G401 (cell line): ENCODE data around the gene SLC9A2. TPM values are rescaled to one million over a fixed set of nuclear protein-coding genes. Genes with fewer than 3 reads are reported as not detected.
A peak's percentile ranks its signal among the peaks of the same experiment; 100 is the strongest.

ENCODE experiments used
- DNase-seq: peaks from one replicate; pipeline ENCODE4 v3.0.0-alpha.2; 2015; ENCODE audit warnings: low spot score
- in situ Hi-C: cut with HindIII; loops from 2 replicates; pipeline ENCODE4 v1.10.0; 2016; ENCODE audit warnings: low sequenced_read_pairs, mixed read lengths
- total RNA-seq: library from RNA; depleted of rRNA; stranded (reverse); fragments of >200 nt; shearing (Covaris generic); gene quantifications from 2 replicates; pipeline ENCODE4 v1.2.3, GENCODE V29; 2014

The SLC9A2 gene
- total RNA-seq, 1 experiment from 2014 or later, result not detected

DNA sequence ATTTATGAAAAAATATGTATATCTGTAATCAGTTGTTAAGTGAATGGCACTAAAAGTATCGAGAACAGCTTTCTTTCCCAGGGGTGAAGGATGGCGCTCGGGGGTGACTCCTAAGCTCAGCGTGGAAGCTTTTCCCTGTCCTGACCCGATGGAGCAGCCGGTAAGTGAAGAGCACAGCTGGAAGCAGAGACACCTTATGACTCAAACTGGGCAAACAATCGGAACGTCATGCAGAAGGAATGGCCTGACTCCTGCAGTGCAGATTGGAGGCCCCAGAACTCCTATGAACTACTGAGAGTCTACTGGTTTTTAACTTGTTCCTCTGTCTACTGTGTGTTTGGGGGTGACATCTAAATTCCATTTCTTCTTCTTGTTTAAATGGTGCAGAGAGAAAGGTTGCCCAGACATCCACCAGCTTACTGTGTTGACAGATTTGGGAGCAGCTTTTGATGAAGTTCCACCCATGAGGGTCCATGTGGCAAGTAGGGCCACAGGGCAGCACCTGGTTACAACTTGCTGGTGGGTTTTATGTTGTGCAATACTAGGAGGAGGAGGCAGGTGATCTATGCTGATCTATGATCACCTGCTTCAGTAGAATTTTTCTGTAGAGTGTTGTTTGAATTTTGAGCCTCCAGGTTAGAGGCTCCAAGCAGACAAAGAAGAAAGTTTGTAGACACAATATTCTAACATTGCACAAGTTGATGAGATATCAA is 89.7 kb downstream of the SLC9A2 start:
- in situ Hi-C loops, result no loop called here
- DNase-seq, result no peak

GRCh38 chr2:102717308-102718018 is 98.1 kb downstream of the SLC9A2 start:
- in situ Hi-C loops, result no loop called here
- no peak for DNase-seq

- DNase-seq, result no peak
- in situ Hi-C loops, result no loop called here
Measured at GRCh38 chr2:102718387-102719316, 99.3 kb downstream of the SLC9A2 start.

DNA sequence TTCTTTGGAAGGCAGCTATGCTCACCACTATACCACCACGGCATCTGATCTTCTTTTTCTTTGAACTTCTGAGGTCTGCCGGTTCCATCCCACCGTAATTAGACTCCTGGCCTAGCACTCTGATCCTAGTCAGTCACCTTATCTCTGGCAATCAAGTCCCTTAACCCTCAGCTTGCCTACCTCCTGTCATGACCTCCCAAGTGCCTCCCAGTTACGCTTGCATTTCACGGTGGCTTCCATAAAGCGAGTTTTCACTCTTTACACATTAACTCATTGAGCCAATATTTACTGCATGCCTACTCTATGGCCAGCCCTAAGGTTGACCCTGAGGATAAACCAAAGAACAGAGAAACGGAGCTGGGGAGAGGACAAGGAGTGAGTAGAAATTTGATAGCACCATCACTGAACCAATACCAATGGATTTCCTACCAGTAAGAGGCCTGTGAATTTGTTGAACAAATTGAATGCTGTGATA is 104.7 kb downstream of the SLC9A2 start:
- DNase-seq, result no peak
- in situ Hi-C loops, result no loop called here

- in situ Hi-C loops, result no loop called here
- no peak for DNase-seq
Measured at GRCh38 chr2:102724553-102724952, 105.2 kb downstream of the SLC9A2 start.

DNA sequence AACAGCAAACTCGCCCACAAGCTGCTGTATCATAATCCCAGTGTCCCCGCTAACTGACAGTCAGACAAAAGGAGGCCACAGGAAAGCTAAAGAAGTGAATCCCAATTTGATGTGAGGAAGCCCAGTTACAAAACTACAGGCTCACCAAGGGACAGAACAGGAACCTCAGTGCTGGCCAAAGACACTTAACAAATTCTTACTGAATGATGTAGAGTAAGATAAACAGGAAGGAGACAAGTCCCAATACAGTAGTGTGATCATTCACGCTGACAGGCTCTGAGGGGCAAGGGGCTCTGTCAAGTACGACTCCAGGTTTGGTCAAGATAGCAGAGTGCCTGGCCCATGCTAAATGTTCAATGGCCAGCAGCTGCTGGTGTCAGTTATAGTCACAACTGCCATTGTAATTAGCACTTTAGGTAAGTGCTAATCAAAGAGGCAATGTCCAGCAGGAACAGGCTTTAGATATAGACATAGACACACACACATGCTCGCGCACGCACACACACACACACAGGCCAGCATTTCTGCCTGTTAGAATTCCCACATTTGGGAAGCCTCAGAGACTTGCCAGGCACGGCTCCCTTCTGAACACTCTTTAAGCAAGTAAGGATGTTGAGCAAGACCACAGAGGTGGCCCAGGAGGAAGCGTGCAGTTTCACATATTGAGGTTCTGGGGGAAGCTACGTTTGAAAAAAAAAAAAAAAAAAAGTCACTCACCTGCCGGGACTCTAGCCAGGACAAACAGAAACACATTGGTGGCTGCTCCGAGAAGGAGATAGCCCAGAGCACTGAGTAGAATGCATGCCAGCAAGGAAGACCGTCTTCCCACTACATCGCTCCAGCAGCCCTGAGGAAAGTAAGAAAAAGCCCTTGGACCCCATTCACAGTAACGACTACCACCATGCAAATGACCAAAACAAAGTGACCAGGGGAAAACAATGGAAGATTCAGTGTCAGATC is 107.1 kb downstream of the SLC9A2 start:
- DNase-seq, result no peak
- in situ Hi-C loops, result no loop called here

DNA sequence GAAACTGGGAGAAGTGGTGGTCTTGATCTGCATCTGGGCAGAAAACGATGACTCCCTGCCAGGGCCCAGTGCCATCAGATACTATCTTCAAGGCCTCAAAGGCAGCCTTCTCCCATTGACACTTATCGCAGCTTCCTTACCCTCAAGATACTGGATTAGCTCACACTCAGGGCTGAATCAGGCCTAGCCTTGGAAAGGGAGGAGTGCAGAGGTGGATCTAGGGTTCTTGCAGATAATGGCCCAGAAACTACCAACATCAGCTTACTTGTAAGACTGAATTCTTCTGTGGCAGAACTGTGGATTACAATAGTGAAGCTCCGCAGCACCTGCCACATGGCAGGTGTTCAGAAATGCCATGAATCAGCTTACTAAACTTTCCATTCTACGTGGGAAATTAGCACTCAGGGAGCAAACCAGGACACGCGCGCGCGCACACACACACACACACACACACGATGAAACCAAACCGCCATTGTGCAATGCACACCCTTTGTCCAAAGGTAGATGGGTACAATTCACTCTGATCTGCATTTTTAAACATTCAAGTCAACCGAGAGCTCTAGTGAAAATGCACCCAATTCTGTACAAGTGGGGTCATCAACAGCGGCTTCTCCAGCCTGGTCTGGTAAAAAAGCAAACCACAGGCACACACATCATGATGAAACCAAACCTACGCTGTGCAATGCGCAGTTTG is 116.2 kb downstream of the SLC9A2 start:
- in situ Hi-C loops, result no loop called here

DNA sequence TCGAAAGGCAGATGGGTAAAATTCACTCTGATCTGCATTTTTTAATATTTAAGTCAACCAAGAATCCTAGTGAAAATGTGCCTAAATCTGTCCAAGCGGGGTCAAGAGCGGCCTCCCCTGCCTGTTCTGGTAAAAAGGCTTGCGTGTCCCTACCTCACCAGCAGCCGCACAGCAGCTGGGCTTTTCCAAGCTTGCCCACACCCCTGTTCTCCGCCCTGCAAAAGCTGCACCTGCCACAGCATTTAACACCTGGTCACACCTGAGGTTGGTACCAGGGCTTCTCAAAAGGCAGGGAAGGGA is 116.7 kb downstream of the SLC9A2 start:
- in situ Hi-C loops, result no loop called here
- no peak for DNase-seq

More for the DNA sequence above, 116.2 kb downstream of the SLC9A2 start:
- DNase-seq, result peak; percentile 57

DNA sequence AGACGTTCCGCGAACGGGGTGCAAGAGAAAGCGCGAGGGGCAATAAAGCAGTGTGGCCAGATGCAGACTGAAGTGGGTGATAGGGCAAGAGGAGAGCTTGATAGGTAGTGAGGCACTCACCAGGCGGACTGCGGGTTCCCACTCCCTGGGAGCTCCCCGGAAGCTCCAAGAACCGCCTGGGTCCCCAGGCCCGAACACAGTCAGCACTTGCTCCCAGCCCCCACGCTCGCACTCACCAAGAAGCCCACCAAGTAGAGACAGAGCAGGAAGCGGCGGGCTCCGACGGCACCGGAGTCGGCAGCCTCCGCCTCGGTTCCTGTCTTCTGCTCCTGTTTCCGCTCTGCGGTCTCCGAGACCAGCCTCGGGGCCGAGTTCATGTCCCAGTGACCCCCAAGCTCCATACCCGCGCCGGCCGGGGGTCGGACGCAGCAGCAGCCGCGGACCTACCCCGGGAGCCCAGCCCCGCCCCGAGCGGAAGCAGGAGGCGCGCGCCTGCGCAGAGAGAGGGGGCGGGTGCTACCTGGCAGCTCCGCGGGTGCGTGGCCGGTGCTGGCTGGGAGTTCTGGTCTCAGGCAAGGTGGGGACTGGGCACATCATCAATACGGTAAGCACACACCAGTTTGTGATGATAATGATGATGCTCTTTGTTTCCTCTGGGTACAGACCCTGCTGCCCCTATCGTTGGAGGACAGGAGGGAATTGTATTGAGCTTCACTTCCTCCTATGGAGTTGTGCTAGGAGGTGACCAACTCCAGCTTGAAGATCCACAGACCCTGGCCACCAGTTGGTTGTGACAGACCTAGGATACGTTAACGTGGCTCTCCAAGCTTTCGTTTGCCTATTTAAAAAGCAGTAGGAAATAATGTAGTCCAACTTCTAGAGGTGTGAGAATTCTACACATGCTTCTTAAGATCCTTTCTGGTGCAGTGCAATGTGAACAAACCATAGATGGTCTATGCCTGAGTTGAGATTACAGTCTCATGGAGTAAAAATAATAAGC is 117.4 kb downstream of the SLC9A2 start:
- in situ Hi-C loops, result no loop called here
- DNase-seq, result peak; percentile 81

DNA sequence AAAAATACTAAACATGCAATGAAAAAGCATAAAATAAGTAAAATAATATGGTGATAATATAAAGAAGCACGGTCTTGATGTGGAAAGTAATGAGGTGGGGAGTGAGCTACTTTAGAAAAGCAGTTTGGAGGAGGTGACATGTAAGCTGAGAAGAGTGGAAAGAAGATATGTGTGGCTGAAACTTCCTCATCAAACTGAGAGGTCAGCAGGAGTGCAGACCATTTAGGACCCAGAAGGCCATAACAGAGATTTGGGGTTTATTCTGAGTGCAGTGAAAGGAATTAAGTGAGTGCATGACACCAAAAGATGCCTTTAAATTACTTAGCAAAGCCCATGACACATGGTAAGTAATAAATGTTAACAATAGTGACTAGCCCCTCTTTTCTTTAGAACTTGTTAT is 118.1 kb downstream of the SLC9A2 start:
- in situ Hi-C loops, result no loop called here
- no peak for DNase-seq

DNA sequence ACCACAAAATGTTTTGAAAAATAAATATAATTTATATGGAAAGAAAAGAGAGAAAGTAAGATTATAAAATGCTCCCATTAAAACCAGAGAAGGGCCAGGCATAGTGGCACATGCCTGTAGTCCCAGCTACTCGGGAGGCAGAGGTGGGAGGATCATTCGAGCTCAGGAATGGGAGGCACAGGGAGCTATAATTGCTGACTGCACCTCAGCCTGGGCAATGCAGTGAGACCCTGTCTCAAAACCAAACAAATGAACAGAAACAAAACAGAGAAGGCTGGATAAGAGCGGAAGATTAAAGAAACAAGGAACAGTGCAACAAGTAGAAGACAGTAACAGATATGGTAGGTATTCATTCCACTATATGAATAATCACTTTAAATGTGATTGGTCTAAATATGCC is 123.9 kb downstream of the SLC9A2 start:
- in situ Hi-C loops, result no loop called here
- no peak for DNase-seq

DNA sequence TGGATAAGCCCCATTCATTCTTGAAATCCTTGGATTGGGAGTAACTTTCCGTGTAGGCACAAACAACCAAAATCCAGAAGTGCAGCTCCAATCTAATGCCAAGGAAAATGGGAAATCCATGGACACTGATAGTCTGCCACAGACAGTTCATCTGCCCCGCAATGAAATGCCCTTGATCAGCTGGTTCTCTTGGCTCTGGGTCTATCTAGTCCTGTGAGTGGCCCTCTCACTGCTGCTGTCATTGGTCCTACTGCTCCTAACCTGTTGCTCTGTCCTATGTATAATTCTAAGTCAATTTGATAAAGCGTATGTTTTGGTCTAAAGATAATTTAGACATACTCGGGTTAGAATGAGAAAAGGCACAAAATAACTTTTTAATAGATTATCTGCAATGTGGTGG is 128.8 kb downstream of the SLC9A2 start:
- no peak for DNase-seq
- in situ Hi-C loops, result no loop called here

DNA sequence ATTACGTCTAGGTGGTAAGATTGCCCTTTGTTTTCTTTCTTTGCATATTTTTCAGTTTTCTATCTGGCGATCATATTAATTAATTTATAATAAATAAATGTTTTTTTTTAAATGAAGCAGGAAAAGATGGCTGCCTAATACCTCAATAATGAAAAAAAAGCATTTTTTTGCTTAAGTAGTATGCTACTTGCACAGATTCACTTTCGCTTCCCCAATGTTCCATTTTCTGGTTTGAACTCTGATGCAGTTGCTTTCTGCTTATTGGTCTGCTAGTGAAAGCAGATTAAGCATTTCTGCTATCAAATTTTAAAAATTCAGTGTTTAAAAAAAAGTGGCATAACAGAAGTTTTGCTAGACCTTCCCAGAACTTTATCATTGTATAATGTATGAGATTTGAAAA is 130.6 kb downstream of the SLC9A2 start:
- in situ Hi-C loops, result no loop called here
- no peak for DNase-seq

DNA sequence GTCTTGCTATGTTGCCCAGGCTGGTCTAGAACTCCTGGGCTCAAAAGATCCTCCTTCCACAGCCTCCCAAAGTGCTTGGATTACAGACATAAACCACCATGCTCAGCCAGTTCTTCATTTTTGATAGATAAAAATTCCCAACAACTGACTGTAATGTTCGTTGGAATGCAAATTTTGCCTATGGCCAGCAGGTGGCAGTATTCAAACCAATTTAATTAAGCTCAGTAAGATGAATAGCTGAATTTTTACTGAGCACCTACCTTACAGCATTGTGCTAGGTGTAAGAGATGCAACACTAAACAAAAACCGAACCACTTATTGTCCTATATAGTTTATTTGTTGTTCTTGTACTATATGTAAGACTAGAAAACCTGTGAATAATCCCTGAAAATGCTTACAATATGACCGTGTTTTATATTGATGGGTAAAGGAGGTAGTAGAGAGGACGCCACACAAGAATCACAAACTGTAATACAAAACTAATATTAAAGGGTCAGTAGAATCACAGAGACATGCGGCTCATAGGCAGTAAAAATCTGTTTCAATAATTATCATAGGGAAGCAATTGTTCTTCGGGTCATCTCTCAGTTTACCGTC is 134.3 kb downstream of the SLC9A2 start:
- in situ Hi-C loops, result no loop called here
- peak; percentile 84 for DNase-seq

GRCh38 chr2:102754456-102755145 is 135.2 kb downstream of the SLC9A2 start:
- in situ Hi-C loops, result no loop called here
- no peak for DNase-seq

DNA sequence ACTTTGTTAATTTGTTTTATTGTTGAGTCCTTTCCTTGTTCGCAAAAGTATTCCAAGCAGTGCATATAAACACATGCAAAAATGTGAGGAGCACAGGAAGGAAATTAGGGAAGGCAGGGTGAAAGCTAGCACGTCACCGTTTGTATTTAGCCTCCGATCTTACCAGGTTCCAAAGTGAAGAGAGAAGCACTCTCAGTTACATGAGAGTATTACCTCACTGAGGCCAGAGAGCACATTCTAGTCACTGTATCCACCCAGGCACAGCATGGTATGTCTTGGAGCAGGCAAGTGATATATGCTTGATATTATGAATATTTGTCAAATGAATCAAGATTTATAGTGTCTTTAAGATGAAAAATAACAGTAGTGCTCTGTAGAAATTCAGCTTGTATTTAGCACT is 135.9 kb downstream of the SLC9A2 start:
- DNase-seq, result no peak
- in situ Hi-C loops, result no loop called here
